Transverse colon (tissue), 4 donors: ENCODE data around the gene TGFB1. TPM values are rescaled to one million over a fixed set of nuclear protein-coding genes. Genes with fewer than 3 reads are reported as not detected.

Source experiments
- DNase-seq: peaks from one replicate; pipeline ENCODE4 v3.0.0-alpha.2; 2019
- H3K27ac ChIP-seq, 4 donors: fragments of 200-600 bp; sonication (generic); 2 replicates each; pipeline ENCODE4 v1.5.1; 2016 to 2018; ENCODE audit warnings: inconsistent platforms in 4 of 4
- H3K27me3 ChIP-seq: fragments of 200-600 bp; sonication (generic); 2 replicates; pipeline ENCODE4 v1.5.1; 2017; ENCODE audit warnings: inconsistent platforms
- H3K36me3 ChIP-seq, 4 donors: fragments of 200-600 bp; sonication (generic); 2 replicates each; pipeline ENCODE4 v1.5.1; 2017 to 2019; ENCODE audit warnings: inconsistent platforms in 4 of 4
- H3K4me1 ChIP-seq, 4 donors: fragments of 200-600 bp; sonication (generic); 2 replicates each; pipeline ENCODE4 v1.5.1; 2017 to 2020; ENCODE audit warnings: inconsistent platforms in 4 of 4
- H3K4me3 ChIP-seq, 4 donors: fragments of 200-600 bp; sonication (generic); 1 replicate in 1 of 4; 2 replicates in 3 of 4; pipeline versions ENCODE4 v1.5.1 to v1.6.1; 2017 to 2019; ENCODE audit warnings: inconsistent platforms in 4 of 4
- H3K9me3 ChIP-seq, 2 donors: fragments of 200-600 bp; sonication (generic); 2 replicates each; pipeline ENCODE4 v1.5.1; 2017 to 2019; ENCODE audit warnings: inconsistent platforms in 2 of 2
- CTCF ChIP-seq, 5 experiments: fragments of 200-600 bp in 3 of 5; fragments of 450-650 bp in 2 of 5; sonication (generic) in 3 of 5; IDR thresholded peaks; 1 replicate in 2 of 5; 2 replicates in 3 of 5; pipeline ENCODE4 v1.5.1; 2016 to 2017; ENCODE audit warnings: antibody characterized with exemption in 5 of 5, inconsistent platforms in 3 of 5, mild to moderate bottlenecking in 2 of 5, moderate library complexity in 1 of 5
- EP300 ChIP-seq: sonication (generic); formaldehyde crosslinking; IDR thresholded peaks from one replicate; pipeline ENCODE4 v1.6.1; 2017; ENCODE audit warnings: antibody characterized with exemption, low read depth
- POLR2A ChIP-seq: fragments of 450-650 bp; IDR thresholded peaks from one replicate; pipeline ENCODE4 v1.6.1; 2016; ENCODE audit warnings: antibody characterized with exemption, mild to moderate bottlenecking, moderate library complexity
- POLR2AphosphoS5 ChIP-seq, 3 donors: sonication (generic); formaldehyde crosslinking; IDR thresholded peaks; one replicate each; pipeline ENCODE4 v1.6.1; 2016; ENCODE audit warnings: antibody characterized with exemption in 3 of 3
- WGBS, 2 donors: methylation state at CpG; one replicate each; pipeline ENCODE4 v1.1.5; 2018; ENCODE audit warnings: low coverage in 1 of 2; 5-methylcytosine and 5-hydroxymethylcytosine counted together
- in situ Hi-C, 4 donors: fragments of 200-750 bp; cut with MboI; loops; one replicate each; pipeline versions ENCODE4 v1.15.0 to v1.15.1; 2017; ENCODE audit warnings: low sequenced_read_pairs in 3 of 4, low pct_ligation_motif_present in 1 of 4, low pct_unique_long_range_greater_than_20kb in 1 of 4
- intact Hi-C: fragments of 100-400 bp; cut with DNase I; formaldehyde crosslinking; loops from one replicate; pipeline ENCODE4 v1.15.1; 2023; ENCODE audit warnings: low total_unique reads
- total RNA-seq, 4 donors: library from RNA; depleted of rRNA; stranded (reverse); fragments of >200 nt; gene quantifications; one replicate each; pipeline ENCODE4 v1.1.0, GENCODE V29; 2016

Gene TGFB1
- total RNA-seq, 4 donors from 2014 or later: 4.4 to 30.3 (median 9.7) TPM

GRCh38 chr19:41318696-41319499 lies 34.8 kb downstream of the TGFB1 start:
- Histone ChIP-seq H3K4me3 (no peak overlapping the region), H3K27ac (no peak overlapping the region), H3K27me3 (no peaks in the 10 kb centered on the region), H3K9me3 (no peaks in the 10 kb centered on the region), H3K4me1 (peaks cover 7 to 25% (median 15%) of the 10 kb centered on the region in 4 donors), H3K36me3 (peaks cover 0 to 25% (median 7%) of the 10 kb centered on the region in 4 donors)
- no peak for DNase-seq
- intact Hi-C loops (no loop called here), in situ Hi-C loops (no loop called here)
- TF ChIP-seq CTCF (IDR thresholded peaks at IDR 0.05) (no peak), EP300 (no peak), POLR2AphosphoS5 (IDR thresholded peaks at IDR 0.05) (no peak), POLR2A (no peak)
- 78% methylated on average over 19 of the region's 19 CpGs; no CpG with 5 or more reads in 1 of the 2 donors for WGBS, 2 donors

GRCh38 chr19:41316306-41316920 lies 37.3 kb downstream of the TGFB1 start:
- TF ChIP-seq CTCF (IDR thresholded peaks at IDR 0.05): no peak
- no peak for TF ChIP-seq EP300
- no peak for TF ChIP-seq POLR2A
- no peak for TF ChIP-seq POLR2AphosphoS5 (IDR thresholded peaks at IDR 0.05)
- in situ Hi-C loops: no loop called here
- no peak overlapping the region for H3K27ac ChIP-seq
- no peaks in the 10 kb centered on the region for H3K9me3 ChIP-seq
- no peak for DNase-seq
- no peak overlapping the region for H3K4me3 ChIP-seq
- peaks cover 3 to 12% (median 6%) of the 10 kb centered on the region in 4 donors for H3K4me1 ChIP-seq
- 92 to 100% methylated on average over 2 to 21 of the region's 24 CpGs for WGBS, 2 donors
- no peaks in the 10 kb centered on the region for H3K27me3 ChIP-seq
- intact Hi-C loops: no loop called here
- peaks cover 0 to 34% (median 13%) of the 10 kb centered on the region in 4 donors for H3K36me3 ChIP-seq

- Histone ChIP-seq H3K27me3 (no peaks in the 10 kb centered on the region), H3K27ac (no peak overlapping the region), H3K4me3 (peak overlapping the region in 1 of 4 donors; percentile 60), H3K4me1 (peaks cover 22 to 44% (median 34%) of the 10 kb centered on the region in 4 donors), H3K9me3 (no peaks in the 10 kb centered on the region), H3K36me3 (peaks cover 0 to 23% (median 8%) of the 10 kb centered on the region in 4 donors)
- DNase-seq: no peak
- TF ChIP-seq CTCF (IDR thresholded peaks at IDR 0.05) (no peak), POLR2A (no peak), EP300 (no peak), POLR2AphosphoS5 (IDR thresholded peaks at IDR 0.05) (no peak)
- 92 to 97% methylated on average over 3 to 8 of the region's 8 CpGs for WGBS, 2 donors
- in situ Hi-C loops (no loop called here), intact Hi-C loops (no loop called here)
These were observed 42.1 kb downstream of the TGFB1 start for GRCh38 chr19:41311613-41312012.

GRCh38 chr19:41311072-41311471 lies 42.6 kb downstream of the TGFB1 start:
- TF ChIP-seq POLR2AphosphoS5 (IDR thresholded peaks at IDR 0.05) (no peak), CTCF (IDR thresholded peaks at IDR 0.05) (no peak), EP300 (no peak), POLR2A (no peak)
- Histone ChIP-seq H3K4me1 (peaks cover 22 to 48% (median 34%) of the 10 kb centered on the region in 4 donors), H3K36me3 (peaks cover 0 to 23% (median 6%) of the 10 kb centered on the region in 4 donors), H3K9me3 (no peaks in the 10 kb centered on the region), H3K27ac (peak overlapping the region; percentile 91 to 96 (median 93)), H3K27me3 (no peaks in the 10 kb centered on the region), H3K4me3 (peak overlapping the region in 3 of 4 donors; percentile 60 to 67 (median 66))
- DNase-seq: no peak
- WGBS, 2 donors: 60 to 100% methylated on average over 2 to 5 of the region's 5 CpGs
- intact Hi-C loops (no loop called here), in situ Hi-C loops (no loop called here)
